GM13976 (cell line): Measurements from ENCODE around the gene HBG1.

Source experiments
- DNase-seq: peaks from one replicate; pipeline ENCODE4 v3.0.0; 2012; ENCODE audit warnings: low spot score
- CTCF ChIP-seq: IDR thresholded peaks from 2 replicates; pipeline ENCODE4 v1.5.1; 2012; ENCODE audit warnings: borderline replicate concordance, mild to moderate bottlenecking; ENCODE audit not compliant: insufficient read depth; ENCODE audit errors: extremely low read depth, missing control alignments, control extremely low read depth
- in situ Hi-C: fragments of 300-500 bp; cut with MboI; formaldehyde crosslinking; loops from one replicate; pipeline ENCODE4 v1.12.0; 2022; ENCODE audit warnings: low sequenced_read_pairs, mixed read lengths, inconsistent platforms; ENCODE audit not compliant: unreplicated experiment

Gene HBG1

DNA sequence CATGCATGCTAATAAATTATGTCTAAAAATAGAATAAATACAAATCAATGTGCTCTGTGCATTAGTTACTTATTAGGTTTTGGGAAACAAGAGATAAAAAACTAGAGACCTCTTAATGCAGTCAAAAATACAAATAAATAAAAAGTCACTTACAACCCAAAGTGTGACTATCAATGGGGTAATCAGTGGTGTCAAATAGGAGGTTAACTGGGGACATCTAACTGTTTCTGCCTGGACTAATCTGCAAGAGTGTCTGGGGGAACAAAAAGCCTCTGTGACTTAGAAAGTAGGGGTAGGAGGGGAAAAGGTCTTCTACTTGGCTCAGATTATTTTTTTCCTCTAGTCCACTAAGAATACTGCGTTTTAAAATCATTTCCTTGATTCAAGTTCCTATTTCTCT lies 22.0 kb downstream of the HBG1 start:
- no peak for DNase-seq
- no peak for TF ChIP-seq CTCF
- in situ Hi-C loops, result no loop called here

- in situ Hi-C loops, result no loop called here
- no peak for TF ChIP-seq CTCF
- DNase-seq, result no peak
These were observed 22.8 kb downstream of the HBG1 start, which contains the start of gene HBB for GRCh38 chr11:5226732-5227310. Gene HBB (minus strand): TSS chr11:5227071. CDS start chr11:5227021, 50 bp downstream.

GRCh38 chr11:5225480-5225871 lies 24.2 kb downstream of the HBG1 start:
- no peak for DNase-seq
- in situ Hi-C loops, result no loop called here
- TF ChIP-seq CTCF, result no peak

- no peak for TF ChIP-seq CTCF
- DNase-seq, result no peak
- in situ Hi-C loops, result loop anchor here (25.0 kb wide), 1 partner anchor 137 kb away; the partner anchor contains the start of gene OR51B6
These were observed 24.8 kb downstream of the HBG1 start for GRCh38 chr11:5224538-5225479.

DNA sequence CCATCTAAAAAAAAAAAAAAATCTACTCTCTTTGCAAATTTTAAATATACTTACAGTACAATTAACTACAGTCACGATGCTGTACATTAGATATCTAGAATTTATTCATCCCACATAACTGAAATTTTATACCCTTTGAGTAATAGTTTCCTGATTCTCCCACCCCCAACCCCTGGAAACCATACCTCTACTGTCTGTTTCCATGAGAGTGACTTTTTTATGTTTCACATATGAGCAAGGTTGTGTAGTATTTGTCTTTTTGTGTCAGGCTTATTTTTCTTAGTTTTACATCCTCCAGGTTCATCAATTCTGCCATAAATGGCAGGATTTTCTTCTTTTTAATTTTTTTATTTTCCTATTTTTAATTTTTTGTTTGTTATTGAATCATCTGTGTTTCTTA lies 26.0 kb downstream of the HBG1 start:
- no peak for TF ChIP-seq CTCF
- in situ Hi-C loops, result loop anchor here (25.0 kb wide), 1 partner anchor 139 kb away; the partner anchor contains the start of gene OR51B6
- DNase-seq, result no peak

GRCh38 chr11:5223146-5223545 lies 26.5 kb downstream of the HBG1 start:
- no peak for DNase-seq
- in situ Hi-C loops, result loop anchor here (25.0 kb wide), 1 partner anchor 139 kb away; the partner anchor contains the start of gene OR51B6
- no peak for TF ChIP-seq CTCF
